HG02870 (cell line): ENCODE data around the gene TTLL3.
"Not testable (repeated sequence)": the region's sequence is repeated elsewhere in the genome, so short reads cannot be mapped to it uniquely, and the experiment has no call there.

Experiments used
- ATAC-seq: cut with Tn5 transposase; IDR thresholded peaks from one replicate; pipeline ENCODE4 v1.9.1; 2021; ENCODE audit warnings: mild to moderate bottlenecking, moderate library complexity; ENCODE audit not compliant: unreplicated experiment

Gene TTLL3

GRCh38 chr3:9865125-9865637 lies 55.1 kb downstream of the TTLL3 start:
- not testable (repeated sequence) for ATAC-seq

GRCh38 chr3:9866639-9867038 lies 56.6 kb downstream of the TTLL3 start:
- no peak for ATAC-seq

- no peak for ATAC-seq
Observed at GRCh38 chr3:9867106-9867505, 57.0 kb downstream of the TTLL3 start.

- ATAC-seq = no peak
Observed at GRCh38 chr3:9869955-9870354, 59.9 kb downstream of the TTLL3 start.

GRCh38 chr3:9870978-9871377 lies 60.9 kb downstream of the TTLL3 start:
- ATAC-seq = no peak

GRCh38 chr3:9872067-9872466 lies 62.0 kb downstream of the TTLL3 start:
- not testable (repeated sequence) for ATAC-seq

- ATAC-seq = no peak
Observed at GRCh38 chr3:9875448-9875847, 65.4 kb downstream of the TTLL3 start.

- ATAC-seq = not testable (repeated sequence)
Observed at GRCh38 chr3:9876255-9876654, 66.2 kb downstream of the TTLL3 start.

- ATAC-seq = no peak
Observed at GRCh38 chr3:9876991-9877390, 66.9 kb downstream of the TTLL3 start.

GRCh38 chr3:9878700-9879099 lies 68.6 kb downstream of the TTLL3 start:
- no peak for ATAC-seq

GRCh38 chr3:9879830-9880549 lies 69.9 kb downstream of the TTLL3 start, which contains the start of gene CIDEC:
CIDEC (minus strand) TSS chr3:9880253; CDS start chr3:9878486, 1,767 bp downstream.
- ATAC-seq = no peak

GRCh38 chr3:9881441-9881840 lies 71.4 kb downstream of the TTLL3 start:
- ATAC-seq = no peak

- ATAC-seq = no peak
Observed at GRCh38 chr3:9883706-9884554, 73.9 kb downstream of the TTLL3 start.

GRCh38 chr3:9884555-9885165 lies 74.6 kb downstream of the TTLL3 start:
- no peak for ATAC-seq
